ENCODE measurements around the gene ARMH3.

DNA sequence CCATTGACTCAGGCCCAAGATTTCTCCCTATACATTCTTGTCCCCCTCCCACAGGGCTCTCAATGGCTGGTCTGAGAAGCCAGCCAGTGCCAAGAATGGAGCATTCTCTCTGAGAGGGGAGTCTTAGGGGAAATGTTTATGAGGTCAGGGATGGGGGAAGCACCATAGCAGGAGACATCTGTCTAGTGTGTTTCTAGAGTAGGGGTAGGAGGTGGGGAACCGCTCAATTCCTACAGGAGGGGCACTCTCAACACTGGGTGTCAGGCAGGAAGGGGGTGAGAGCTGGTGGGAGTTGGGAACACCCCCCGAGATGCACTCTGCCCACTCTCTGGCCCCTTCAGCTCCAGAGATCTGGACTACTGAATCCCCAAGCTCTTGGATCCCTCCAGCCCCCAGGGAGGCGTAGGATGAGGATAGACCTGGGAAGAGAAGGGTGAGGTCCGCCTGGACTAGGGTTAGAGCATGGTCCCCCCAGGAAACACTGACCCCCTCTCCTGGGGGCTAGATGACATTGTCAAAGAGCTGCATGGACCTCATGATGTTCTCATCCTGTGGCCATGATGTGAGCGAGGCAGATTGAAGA lies 229.0 kb downstream of the ARMH3 start:
- TF ChIP-seq, protein P1, sequence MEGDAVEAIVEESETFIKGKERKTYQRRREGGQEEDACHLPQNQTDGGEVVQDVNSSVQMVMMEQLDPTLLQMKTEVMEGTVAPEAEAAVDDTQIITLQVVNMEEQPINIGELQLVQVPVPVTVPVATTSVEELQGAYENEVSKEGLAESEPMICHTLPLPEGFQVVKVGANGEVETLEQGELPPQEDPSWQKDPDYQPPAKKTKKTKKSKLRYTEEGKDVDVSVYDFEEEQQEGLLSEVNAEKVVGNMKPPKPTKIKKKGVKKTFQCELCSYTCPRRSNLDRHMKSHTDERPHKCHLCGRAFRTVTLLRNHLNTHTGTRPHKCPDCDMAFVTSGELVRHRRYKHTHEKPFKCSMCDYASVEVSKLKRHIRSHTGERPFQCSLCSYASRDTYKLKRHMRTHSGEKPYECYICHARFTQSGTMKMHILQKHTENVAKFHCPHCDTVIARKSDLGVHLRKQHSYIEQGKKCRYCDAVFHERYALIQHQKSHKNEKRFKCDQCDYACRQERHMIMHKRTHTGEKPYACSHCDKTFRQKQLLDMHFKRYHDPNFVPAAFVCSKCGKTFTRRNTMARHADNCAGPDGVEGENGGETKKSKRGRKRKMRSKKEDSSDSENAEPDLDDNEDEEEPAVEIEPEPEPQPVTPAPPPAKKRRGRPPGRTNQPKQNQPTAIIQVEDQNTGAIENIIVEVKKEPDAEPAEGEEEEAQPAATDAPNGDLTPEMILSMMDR (IDR thresholded peaks at IDR 0.05): no peak
- TF ChIP-seq POLR2A (IDR thresholded peaks at IDR 0.05): no peak

Data from body of pancreas (tissue), 4 donors.